A673 (cell line): ENCODE results near the gene GNAZ. TPM values are rescaled to one million over a fixed set of nuclear protein-coding genes. Genes with fewer than 3 reads are reported as not detected.

Experiments used
- BruUV-seq: library from RNA; stranded (reverse); fragments of 400-500 nt; replicated peaks from 2 replicates; lab custom pipeline; 2021; lab: Mats Ljungman, UMichigan
- CTCF ChIA-PET: fragments of 300-600 bp; sonication (Branson Sonifier 250); formaldehyde crosslinking; loops from one replicate; lab custom pipeline; 2022; ENCODE audit warnings: antibody characterized with exemption; lab: Charles Lee
- POLR2A ChIA-PET: fragments of 300-600 bp; sonication (Branson Sonifier 250); formaldehyde crosslinking; loops from one replicate; lab custom pipeline; 2022; ENCODE audit warnings: antibody characterized with exemption; ENCODE audit not compliant: low non-redundant PET; lab: Charles Lee
- DNase-seq: peaks from one replicate; pipeline ENCODE4 v3.0.0-alpha.2; 2015; ENCODE audit warnings: low spot score
- H3K27ac ChIP-seq: fragments of 200-600 bp; sonication (generic); 2 replicates; pipeline ENCODE4 v1.5.1; 2016; ENCODE audit warnings: mixed run types, low read depth, mild to moderate bottlenecking, mixed read lengths, antibody characterized with exemption, low read length; ENCODE audit not compliant: poor library complexity, severe bottlenecking
- H3K27me3 ChIP-seq: fragments of 200-600 bp; sonication (generic); replicated peaks from 2 replicates; pipeline ENCODE4 v1.6.1; 2017; ENCODE audit warnings: mixed run types, low read depth, mild to moderate bottlenecking, mixed read lengths, antibody characterized with exemption, low read length; ENCODE audit not compliant: insufficient read depth, poor library complexity
- H3K36me3 ChIP-seq: fragments of 200-600 bp; sonication (generic); 2 replicates; pipeline ENCODE4 v1.6.1; 2016; ENCODE audit warnings: mixed run types, mild to moderate bottlenecking, mixed read lengths, antibody characterized with exemption, low read length; ENCODE audit not compliant: insufficient read depth, poor library complexity, severe bottlenecking
- H3K4me1 ChIP-seq: fragments of 200-600 bp; sonication (generic); 2 replicates; pipeline ENCODE4 v1.6.1; 2017; ENCODE audit warnings: mixed run types, mild to moderate bottlenecking, mixed read lengths, antibody characterized with exemption, low read length; ENCODE audit not compliant: insufficient read depth, poor library complexity, severe bottlenecking
- H3K4me3 ChIP-seq: fragments of 200-600 bp; sonication (generic); 2 replicates; pipeline ENCODE4 v1.5.1; 2016; ENCODE audit warnings: low read depth, mixed run types, mild to moderate bottlenecking, mixed read lengths, low read length; ENCODE audit not compliant: poor library complexity, severe bottlenecking
- H3K9me3 ChIP-seq: fragments of 200-600 bp; sonication (generic); 2 replicates; pipeline ENCODE4 v1.6.1; 2016; ENCODE audit warnings: mixed run types, low read depth, mild to moderate bottlenecking, mixed read lengths, antibody characterized with exemption, low read length; ENCODE audit not compliant: poor library complexity, severe bottlenecking
- EZH2 ChIP-seq: fragments of 200-600 bp; sonication (generic); IDR thresholded peaks from 2 replicates; pipeline ENCODE4 v1.6.1; 2017; ENCODE audit warnings: borderline replicate concordance, low read depth, mild to moderate bottlenecking, mixed read lengths, antibody characterized with exemption, low read length; ENCODE audit not compliant: poor library complexity, severe bottlenecking
- intact Hi-C: fragments of 100-400 bp; cut with micrococcal nuclease; formaldehyde crosslinking; loops from one replicate; pipeline ENCODE4 v1.10.0; 2022; ENCODE audit not compliant: unreplicated experiment
- total RNA-seq: library from RNA; stranded (reverse); gene quantifications from 2 replicates; pipeline ENCODE4 v1.2.3, GENCODE V29; 2021
- TF ChIP-seq, protein P1 (sequence below): fragments of 300-800, 200-600 bp; sonication (generic); conservative IDR thresholded peaks from 2 replicates; pipeline ENCODE4 v1.5.1; 2017; ENCODE audit warnings: low read depth, mild to moderate bottlenecking, antibody characterized with exemption, low read length, moderate library complexity, mixed read lengths

GNAZ gene
- total RNA-seq, 1 experiment from 2014 or later = 5.1 TPM

DNA sequence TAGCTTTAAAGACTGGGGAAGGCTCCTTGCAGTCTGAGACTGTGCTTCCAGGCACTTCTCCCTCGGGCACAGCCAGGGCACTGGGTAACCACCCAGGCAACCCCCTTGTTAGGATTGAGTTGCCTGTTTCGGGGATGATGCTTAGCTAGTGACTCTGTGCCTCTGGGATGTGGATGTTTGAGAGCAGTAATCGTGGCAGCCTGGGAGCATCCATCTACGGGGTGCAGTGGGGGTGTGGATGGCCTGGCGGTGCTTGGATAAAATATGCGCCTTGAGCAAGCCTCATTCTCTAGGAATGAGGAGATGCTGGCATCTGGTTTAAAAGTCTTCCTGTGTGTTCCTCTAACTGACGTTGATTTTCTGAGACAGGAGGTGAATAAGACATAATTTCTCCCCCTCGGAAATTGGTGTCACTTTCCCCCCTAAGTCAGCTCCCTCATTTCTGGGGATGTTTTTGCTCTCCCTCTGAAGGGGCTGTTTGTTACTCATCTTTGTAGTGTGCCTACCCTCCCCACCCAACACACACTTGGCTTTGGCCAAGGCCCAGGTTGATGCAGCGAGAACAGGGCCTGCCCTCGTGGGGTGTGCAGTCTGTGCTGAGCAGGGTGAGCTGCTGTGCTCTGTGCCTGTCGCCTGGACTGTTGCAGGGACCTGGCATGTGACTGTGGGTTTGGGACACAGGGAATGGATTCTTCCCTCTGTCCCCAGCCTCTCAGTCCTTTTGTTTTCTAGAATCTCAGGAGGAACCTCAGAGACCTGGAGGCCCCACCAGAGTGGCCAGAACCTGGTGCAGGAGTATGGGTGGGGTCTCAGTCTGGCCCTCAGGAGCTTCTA, 2.0 kb downstream of the GNAZ start:
- Histone ChIP-seq H3K27ac (no peak overlapping the region), H3K27me3 (no peaks in the 10 kb centered on the region), H3K36me3 (no peaks in the 10 kb centered on the region), H3K4me3 (no peak overlapping the region), H3K4me1 (peaks cover 6% of the 10 kb centered on the region), H3K9me3 (no peaks in the 10 kb centered on the region)
- POLR2A ChIA-PET = no interaction called here
- DNase-seq = no peak
- no peak for TF ChIP-seq EZH2
- TF ChIP-seq, protein P1, sequence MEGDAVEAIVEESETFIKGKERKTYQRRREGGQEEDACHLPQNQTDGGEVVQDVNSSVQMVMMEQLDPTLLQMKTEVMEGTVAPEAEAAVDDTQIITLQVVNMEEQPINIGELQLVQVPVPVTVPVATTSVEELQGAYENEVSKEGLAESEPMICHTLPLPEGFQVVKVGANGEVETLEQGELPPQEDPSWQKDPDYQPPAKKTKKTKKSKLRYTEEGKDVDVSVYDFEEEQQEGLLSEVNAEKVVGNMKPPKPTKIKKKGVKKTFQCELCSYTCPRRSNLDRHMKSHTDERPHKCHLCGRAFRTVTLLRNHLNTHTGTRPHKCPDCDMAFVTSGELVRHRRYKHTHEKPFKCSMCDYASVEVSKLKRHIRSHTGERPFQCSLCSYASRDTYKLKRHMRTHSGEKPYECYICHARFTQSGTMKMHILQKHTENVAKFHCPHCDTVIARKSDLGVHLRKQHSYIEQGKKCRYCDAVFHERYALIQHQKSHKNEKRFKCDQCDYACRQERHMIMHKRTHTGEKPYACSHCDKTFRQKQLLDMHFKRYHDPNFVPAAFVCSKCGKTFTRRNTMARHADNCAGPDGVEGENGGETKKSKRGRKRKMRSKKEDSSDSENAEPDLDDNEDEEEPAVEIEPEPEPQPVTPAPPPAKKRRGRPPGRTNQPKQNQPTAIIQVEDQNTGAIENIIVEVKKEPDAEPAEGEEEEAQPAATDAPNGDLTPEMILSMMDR = no peak
- BruUV-seq = no TSS peak
- CTCF ChIA-PET = no interaction called here
- intact Hi-C loops = no loop called here

DNA sequence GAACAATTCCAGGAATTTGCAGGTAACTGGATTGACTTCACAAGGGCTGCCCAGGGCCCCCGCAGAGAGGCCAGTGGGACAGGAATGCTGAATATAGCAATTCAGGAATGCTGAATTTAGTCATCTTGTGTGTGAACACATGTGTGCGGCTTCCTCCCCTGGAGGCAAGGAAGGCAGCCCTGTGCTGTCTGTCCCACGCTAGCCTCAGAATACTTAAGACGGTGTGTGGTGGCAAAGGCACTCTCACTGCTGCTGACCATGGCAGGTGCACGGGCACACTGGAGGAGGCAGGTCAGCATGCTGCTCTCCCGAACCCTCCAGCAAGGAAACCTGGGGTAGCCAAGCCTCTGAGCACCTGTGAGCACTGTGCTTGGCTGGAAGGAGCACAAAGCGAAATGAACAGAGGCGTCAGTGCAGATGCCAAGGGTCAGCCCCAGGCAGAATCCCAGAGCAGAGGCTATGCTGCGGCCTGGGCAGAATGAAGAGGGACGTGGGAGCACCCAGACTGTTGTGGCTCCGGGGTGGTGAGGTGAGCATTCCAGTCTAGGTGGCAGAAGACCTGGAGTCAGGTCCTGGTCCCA, 2.7 kb downstream of the GNAZ start:
- peaks cover 6% of the 10 kb centered on the region for H3K4me1 ChIP-seq
- H3K9me3 ChIP-seq = no peaks in the 10 kb centered on the region
- no peaks in the 10 kb centered on the region for H3K27me3 ChIP-seq
- H3K36me3 ChIP-seq = no peaks in the 10 kb centered on the region
- ChIA-PET POLR2A (no interaction called here), CTCF (no interaction called here)
- no peak overlapping the region for H3K27ac ChIP-seq
- intact Hi-C loops = no loop called here
- TF ChIP-seq, protein P1 = no peak
- no peak for TF ChIP-seq EZH2
- H3K4me3 ChIP-seq = no peak overlapping the region
- no TSS peak for BruUV-seq
- DNase-seq = no peak

DNA sequence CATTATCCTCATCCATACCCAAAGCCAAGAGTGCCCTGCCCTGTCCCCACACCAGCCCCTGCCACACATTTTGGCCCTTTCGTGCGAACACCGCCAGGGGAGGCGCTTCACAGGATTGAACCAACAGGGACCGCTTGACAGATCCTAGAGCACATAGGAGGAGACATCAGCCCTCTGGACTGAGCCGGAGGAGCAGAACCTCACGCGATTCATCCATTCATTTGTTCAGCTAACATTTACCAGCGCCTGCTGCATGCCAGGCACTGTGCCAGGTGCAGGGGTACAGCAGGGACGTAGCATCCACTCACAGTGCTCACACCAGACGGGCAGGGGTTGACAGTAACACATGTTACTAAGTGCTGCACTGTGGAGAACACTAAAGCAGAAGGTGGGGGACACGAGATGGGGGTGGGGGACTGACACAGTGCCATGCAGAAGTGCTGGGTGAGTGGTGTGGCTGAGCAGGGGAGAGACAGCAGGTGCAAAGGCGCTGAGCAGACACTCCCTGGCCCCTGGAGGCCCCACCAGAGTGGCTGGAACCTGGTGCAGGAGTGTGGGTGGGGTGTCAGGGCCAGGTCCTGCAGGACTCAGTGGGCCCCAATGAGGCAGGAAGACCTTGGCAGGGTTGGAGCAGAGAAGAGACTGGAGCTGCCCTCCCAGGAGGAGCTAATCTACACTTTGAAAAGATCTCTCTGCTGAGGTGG, 3.4 kb downstream of the GNAZ start:
- CTCF ChIA-PET = no interaction called here
- no TSS peak for BruUV-seq
- DNase-seq = no peak
- Histone ChIP-seq H3K27ac (no peak overlapping the region), H3K36me3 (no peaks in the 10 kb centered on the region), H3K4me1 (peaks cover 6% of the 10 kb centered on the region), H3K9me3 (no peaks in the 10 kb centered on the region), H3K27me3 (no peaks in the 10 kb centered on the region), H3K4me3 (no peak overlapping the region)
- intact Hi-C loops = no loop called here
- TF ChIP-seq EZH2 = no peak
- TF ChIP-seq, protein P1 = no peak
- POLR2A ChIA-PET = no interaction called here
